Liver (tissue), 9 donors: Measurements from ENCODE around the gene UBAP2L. TPM values are rescaled to one million over a fixed set of nuclear protein-coding genes. Genes with fewer than 3 reads are reported as not detected.

Source experiments
- DNase-seq: peaks from one replicate; pipeline ENCODE4 v3.0.0-alpha.2; 2017; ENCODE audit warnings: low spot score
- H3K27ac ChIP-seq, 2 donors: one replicate each; pipeline ENCODE4 v1.7.0; 2013; ENCODE audit warnings: inconsistent platforms in 2 of 2, low read length in 2 of 2, control low read depth in 1 of 2, low read depth in 1 of 2, mild to moderate bottlenecking in 1 of 2
- H3K27me3 ChIP-seq, 4 donors: one replicate each; pipeline versions ENCODE4 v1.6.1 to v1.7.0; 2013; ENCODE audit warnings: low read length in 3 of 4, inconsistent platforms in 1 of 4, mild to moderate bottlenecking in 1 of 4, moderate library complexity in 1 of 4; ENCODE audit not compliant: control insufficient read depth in 4 of 4, insufficient read depth in 4 of 4
- H3K36me3 ChIP-seq, 4 donors: one replicate each; pipeline versions ENCODE4 v1.6.1 to v1.7.0; 2013; ENCODE audit warnings: low read length in 3 of 4, mild to moderate bottlenecking in 3 of 4, low read depth in 1 of 4, moderate library complexity in 1 of 4; ENCODE audit not compliant: control insufficient read depth in 4 of 4, insufficient read depth in 3 of 4
- H3K4me1 ChIP-seq, 4 donors: one replicate each; pipeline versions ENCODE4 v1.6.1 to v1.7.0; 2013; ENCODE audit warnings: low read length in 3 of 4, mild to moderate bottlenecking in 3 of 4, moderate library complexity in 1 of 4; ENCODE audit not compliant: control insufficient read depth in 4 of 4, insufficient read depth in 4 of 4
- H3K4me3 ChIP-seq, 3 donors: one replicate each; pipeline versions ENCODE4 v1.6.1 to v1.7.0; 2013; ENCODE audit warnings: low read length in 3 of 3, control low read depth in 1 of 3, low read depth in 1 of 3, mild to moderate bottlenecking in 1 of 3
- H3K9ac ChIP-seq, 2 donors: one replicate each; pipeline ENCODE4 v1.7.0; 2013; ENCODE audit warnings: low read length in 2 of 2, mild to moderate bottlenecking in 2 of 2, moderate library complexity in 2 of 2, control low read depth in 1 of 2, low read depth in 1 of 2
- H3K9me3 ChIP-seq, 4 donors: one replicate each; pipeline versions ENCODE4 v1.6.1 to v1.7.0; 2013; ENCODE audit warnings: low read length in 3 of 4; ENCODE audit not compliant: control insufficient read depth in 4 of 4
- EGR1 ChIP-seq, 2 donors: IDR thresholded peaks; 2 replicates each; pipeline ENCODE4 v1.6.1; 2016 to 2018; ENCODE audit warnings: antibody characterized with exemption in 2 of 2, low read depth in 2 of 2
- FOXA1 ChIP-seq: IDR thresholded peaks from 2 replicates; pipeline ENCODE4 v1.6.1; 2016; ENCODE audit warnings: antibody characterized with exemption
- FOXA2 ChIP-seq: IDR thresholded peaks from 2 replicates; pipeline ENCODE4 v1.6.1; 2016; ENCODE audit warnings: antibody characterized with exemption
- GABPA ChIP-seq, 2 donors: IDR thresholded peaks in 1 of 2; conservative IDR thresholded peaks in 1 of 2; 2 replicates each; pipeline ENCODE4 v1.6.1; 2016; ENCODE audit warnings: antibody characterized with exemption in 2 of 2, mild to moderate bottlenecking in 1 of 2, moderate library complexity in 1 of 2
- HNF4A ChIP-seq, 2 donors: conservative IDR thresholded peaks; 2 replicates each; pipeline ENCODE4 v1.6.1; 2016; ENCODE audit warnings: antibody characterized with exemption in 2 of 2, mild to moderate bottlenecking in 2 of 2
- HNF4G ChIP-seq: IDR thresholded peaks from 2 replicates; pipeline ENCODE4 v1.6.1; 2016; ENCODE audit warnings: antibody characterized with exemption
- JUND ChIP-seq, 2 donors: IDR thresholded peaks; 2 replicates each; pipeline ENCODE4 v1.6.1; 2016; ENCODE audit warnings: antibody characterized with exemption in 2 of 2
- NR2F2 ChIP-seq: IDR thresholded peaks from 2 replicates; pipeline ENCODE4 v1.6.1; 2016; ENCODE audit warnings: antibody characterized with exemption
- RAD21 ChIP-seq, 2 donors: IDR thresholded peaks; 2 replicates each; pipeline ENCODE4 v1.6.1; 2016; ENCODE audit warnings: antibody characterized with exemption in 2 of 2, mild to moderate bottlenecking in 2 of 2
- RXRA ChIP-seq, 2 donors: IDR thresholded peaks; 2 replicates each; pipeline ENCODE4 v1.6.1; 2017 to 2018; ENCODE audit warnings: antibody characterized with exemption in 2 of 2, mild to moderate bottlenecking in 1 of 2
- SP1 ChIP-seq: IDR thresholded peaks from 2 replicates; pipeline ENCODE4 v1.6.1; 2018; ENCODE audit warnings: antibody characterized with exemption, mild to moderate bottlenecking
- TAF1 ChIP-seq: conservative IDR thresholded peaks from 2 replicates; pipeline ENCODE4 v1.6.1; 2016; ENCODE audit warnings: antibody characterized with exemption, mild to moderate bottlenecking
- YY1 ChIP-seq: IDR thresholded peaks from 2 replicates; pipeline ENCODE4 v1.6.1; 2016; ENCODE audit warnings: antibody characterized with exemption, mild to moderate bottlenecking
- WGBS: extraction: QIAGEN DNeasy Blood & Tissue Kit; methylation state at CpG from one replicate; pipeline ENCODE4 v1.1.7; 2013; 5-methylcytosine and 5-hydroxymethylcytosine counted together
- polyA plus RNA-seq, 2 donors: library from polyadenylated mRNA; stranded (reverse) in 1 of 2; unstranded in 1 of 2; fragments of 200-250 nt in 1 of 2; fragments of >200 nt in 1 of 2; fragmentation: Nextera tagmentation in 1 of 2; extraction: Ambion mirVana in 1 of 2; gene quantifications; one replicate each; pipeline versions ENCODE4 v1.2.1 to v1.2.3, GENCODE V29; 2013 to 2015
- total RNA-seq, 2 donors: library from RNA; depleted of rRNA; stranded (reverse); fragments of >200 nt; gene quantifications; one replicate each; pipeline ENCODE4 v1.2.3, GENCODE V29; 2014
- TF ChIP-seq, protein P1 (sequence below): IDR thresholded peaks from 2 replicates; pipeline ENCODE4 v1.6.1; 2016; ENCODE audit warnings: antibody characterized with exemption
- TF ChIP-seq, protein P2 (sequence below): IDR thresholded peaks from 2 replicates; pipeline ENCODE4 v1.6.1; 2016; ENCODE audit warnings: antibody characterized with exemption
- TF ChIP-seq, protein P3 (sequence below): IDR thresholded peaks from 2 replicates; pipeline ENCODE4 v1.6.1; 2016; ENCODE audit warnings: antibody characterized with exemption
- TF ChIP-seq, protein P4 (sequence below): IDR thresholded peaks from 2 replicates; pipeline ENCODE4 v1.6.1; 2016; ENCODE audit warnings: antibody characterized with exemption, mild to moderate bottlenecking
- TF ChIP-seq, protein P5 (sequence below): fragments of 150-350 bp; IDR thresholded peaks from 2 replicates; pipeline ENCODE4 v1.5.1; 2017; ENCODE audit warnings: improper control_type of control experiment, low read depth, low read length; ENCODE audit not compliant: missing input control
- donor health status: healthy.
- donor health status: healthy.
- donor health status: healthy.
- donor health status: healthy.
- donor health status: healthy.

The UBAP2L gene
- total and polyA plus RNA-seq, 4 donors: 24.3 to 51.0 (median 34.1) TPM

DNA sequence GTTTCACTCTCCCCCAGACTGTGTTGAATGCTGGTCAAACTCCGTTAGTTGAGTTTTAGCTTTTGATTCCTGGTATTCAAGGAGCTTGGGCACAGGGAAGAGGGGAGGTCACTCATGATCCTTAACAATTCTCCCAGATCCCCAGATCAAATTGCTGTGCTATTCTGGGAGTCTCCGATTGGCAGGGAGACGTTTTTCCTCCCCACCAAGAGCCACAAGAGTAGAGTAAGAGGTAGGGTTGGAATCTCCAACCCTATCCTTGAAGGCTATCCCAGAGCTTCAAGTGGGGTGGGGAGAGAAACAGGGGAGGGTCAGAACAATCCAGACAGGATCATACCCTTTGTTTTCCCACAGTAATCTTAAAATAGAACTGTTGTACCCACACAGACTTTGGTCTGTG is 28.3 kb upstream of the UBAP2L start (continued):
- no peak for TF ChIP-seq JUND (IDR thresholded peaks at IDR 0.05)
- TF ChIP-seq, protein P1, sequence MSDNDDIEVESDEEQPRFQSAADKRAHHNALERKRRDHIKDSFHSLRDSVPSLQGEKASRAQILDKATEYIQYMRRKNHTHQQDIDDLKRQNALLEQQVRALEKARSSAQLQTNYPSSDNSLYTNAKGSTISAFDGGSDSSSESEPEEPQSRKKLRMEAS: no peak
- TF ChIP-seq TAF1: no peak

DNA sequence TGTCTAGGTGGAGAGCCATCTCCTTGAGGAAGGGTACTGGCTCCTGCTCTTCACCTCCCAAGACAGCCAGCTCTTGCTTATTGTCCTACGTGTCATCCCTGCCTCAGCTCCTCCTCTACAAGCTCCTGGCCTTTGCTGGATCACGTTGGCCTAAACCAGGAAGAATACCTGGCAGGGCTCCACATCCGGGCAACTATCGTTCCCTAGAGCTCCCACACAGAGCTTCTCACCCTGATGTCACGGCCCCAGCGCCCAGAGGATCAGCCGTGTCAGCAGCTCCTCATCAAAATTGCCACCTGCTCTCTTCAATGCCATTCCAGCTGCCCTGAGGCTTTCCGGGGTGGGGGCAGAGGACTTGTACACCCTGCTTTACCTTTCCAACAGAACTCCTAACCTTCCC is 26.9 kb upstream of the UBAP2L start:
- Histone ChIP-seq H3K36me3 (no peaks in the 10 kb centered on the region), H3K9ac (no peak overlapping the region), H3K27me3 (no peaks in the 10 kb centered on the region), H3K4me1 (no peaks in the 10 kb centered on the region), H3K9me3 (no peaks in the 10 kb centered on the region), H3K27ac (no peak overlapping the region), H3K4me3 (no peak overlapping the region)
- WGBS: 50% methylated on average over 8 of the region's 8 CpGs
- no peak for TF ChIP-seq FOXA1
- TF ChIP-seq, protein P2, sequence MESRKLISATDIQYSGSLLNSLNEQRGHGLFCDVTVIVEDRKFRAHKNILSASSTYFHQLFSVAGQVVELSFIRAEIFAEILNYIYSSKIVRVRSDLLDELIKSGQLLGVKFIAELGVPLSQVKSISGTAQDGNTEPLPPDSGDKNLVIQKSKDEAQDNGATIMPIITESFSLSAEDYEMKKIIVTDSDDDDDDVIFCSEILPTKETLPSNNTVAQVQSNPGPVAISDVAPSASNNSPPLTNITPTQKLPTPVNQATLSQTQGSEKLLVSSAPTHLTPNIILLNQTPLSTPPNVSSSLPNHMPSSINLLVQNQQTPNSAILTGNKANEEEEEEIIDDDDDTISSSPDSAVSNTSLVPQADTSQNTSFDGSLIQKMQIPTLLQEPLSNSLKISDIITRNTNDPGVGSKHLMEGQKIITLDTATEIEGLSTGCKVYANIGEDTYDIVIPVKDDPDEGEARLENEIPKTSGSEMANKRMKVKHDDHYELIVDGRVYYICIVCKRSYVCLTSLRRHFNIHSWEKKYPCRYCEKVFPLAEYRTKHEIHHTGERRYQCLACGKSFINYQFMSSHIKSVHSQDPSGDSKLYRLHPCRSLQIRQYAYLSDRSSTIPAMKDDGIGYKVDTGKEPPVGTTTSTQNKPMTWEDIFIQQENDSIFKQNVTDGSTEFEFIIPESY: no peak
- TF ChIP-seq EGR1 (IDR thresholded peaks at IDR 0.05; ENCODE audit: low read depth in 2 of 2): no peak
- no peak for TF ChIP-seq RAD21 (IDR thresholded peaks at IDR 0.05)
- TF ChIP-seq SP1: no peak
- TF ChIP-seq TAF1: no peak
- no peak for TF ChIP-seq RXRA (IDR thresholded peaks at IDR 0.05)
- TF ChIP-seq NR2F2: no peak
- TF ChIP-seq FOXA2: no peak
- no peak for TF ChIP-seq YY1
- no peak for TF ChIP-seq HNF4G
- TF ChIP-seq, protein P3, sequence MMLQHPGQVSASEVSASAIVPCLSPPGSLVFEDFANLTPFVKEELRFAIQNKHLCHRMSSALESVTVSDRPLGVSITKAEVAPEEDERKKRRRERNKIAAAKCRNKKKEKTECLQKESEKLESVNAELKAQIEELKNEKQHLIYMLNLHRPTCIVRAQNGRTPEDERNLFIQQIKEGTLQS: no peak
- TF ChIP-seq, protein P4, sequence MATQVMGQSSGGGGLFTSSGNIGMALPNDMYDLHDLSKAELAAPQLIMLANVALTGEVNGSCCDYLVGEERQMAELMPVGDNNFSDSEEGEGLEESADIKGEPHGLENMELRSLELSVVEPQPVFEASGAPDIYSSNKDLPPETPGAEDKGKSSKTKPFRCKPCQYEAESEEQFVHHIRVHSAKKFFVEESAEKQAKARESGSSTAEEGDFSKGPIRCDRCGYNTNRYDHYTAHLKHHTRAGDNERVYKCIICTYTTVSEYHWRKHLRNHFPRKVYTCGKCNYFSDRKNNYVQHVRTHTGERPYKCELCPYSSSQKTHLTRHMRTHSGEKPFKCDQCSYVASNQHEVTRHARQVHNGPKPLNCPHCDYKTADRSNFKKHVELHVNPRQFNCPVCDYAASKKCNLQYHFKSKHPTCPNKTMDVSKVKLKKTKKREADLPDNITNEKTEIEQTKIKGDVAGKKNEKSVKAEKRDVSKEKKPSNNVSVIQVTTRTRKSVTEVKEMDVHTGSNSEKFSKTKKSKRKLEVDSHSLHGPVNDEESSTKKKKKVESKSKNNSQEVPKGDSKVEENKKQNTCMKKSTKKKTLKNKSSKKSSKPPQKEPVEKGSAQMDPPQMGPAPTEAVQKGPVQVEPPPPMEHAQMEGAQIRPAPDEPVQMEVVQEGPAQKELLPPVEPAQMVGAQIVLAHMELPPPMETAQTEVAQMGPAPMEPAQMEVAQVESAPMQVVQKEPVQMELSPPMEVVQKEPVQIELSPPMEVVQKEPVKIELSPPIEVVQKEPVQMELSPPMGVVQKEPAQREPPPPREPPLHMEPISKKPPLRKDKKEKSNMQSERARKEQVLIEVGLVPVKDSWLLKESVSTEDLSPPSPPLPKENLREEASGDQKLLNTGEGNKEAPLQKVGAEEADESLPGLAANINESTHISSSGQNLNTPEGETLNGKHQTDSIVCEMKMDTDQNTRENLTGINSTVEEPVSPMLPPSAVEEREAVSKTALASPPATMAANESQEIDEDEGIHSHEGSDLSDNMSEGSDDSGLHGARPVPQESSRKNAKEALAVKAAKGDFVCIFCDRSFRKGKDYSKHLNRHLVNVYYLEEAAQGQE: no peak
- TF ChIP-seq, protein P1: no peak
- TF ChIP-seq, protein P5, sequence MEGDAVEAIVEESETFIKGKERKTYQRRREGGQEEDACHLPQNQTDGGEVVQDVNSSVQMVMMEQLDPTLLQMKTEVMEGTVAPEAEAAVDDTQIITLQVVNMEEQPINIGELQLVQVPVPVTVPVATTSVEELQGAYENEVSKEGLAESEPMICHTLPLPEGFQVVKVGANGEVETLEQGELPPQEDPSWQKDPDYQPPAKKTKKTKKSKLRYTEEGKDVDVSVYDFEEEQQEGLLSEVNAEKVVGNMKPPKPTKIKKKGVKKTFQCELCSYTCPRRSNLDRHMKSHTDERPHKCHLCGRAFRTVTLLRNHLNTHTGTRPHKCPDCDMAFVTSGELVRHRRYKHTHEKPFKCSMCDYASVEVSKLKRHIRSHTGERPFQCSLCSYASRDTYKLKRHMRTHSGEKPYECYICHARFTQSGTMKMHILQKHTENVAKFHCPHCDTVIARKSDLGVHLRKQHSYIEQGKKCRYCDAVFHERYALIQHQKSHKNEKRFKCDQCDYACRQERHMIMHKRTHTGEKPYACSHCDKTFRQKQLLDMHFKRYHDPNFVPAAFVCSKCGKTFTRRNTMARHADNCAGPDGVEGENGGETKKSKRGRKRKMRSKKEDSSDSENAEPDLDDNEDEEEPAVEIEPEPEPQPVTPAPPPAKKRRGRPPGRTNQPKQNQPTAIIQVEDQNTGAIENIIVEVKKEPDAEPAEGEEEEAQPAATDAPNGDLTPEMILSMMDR: no peak
- TF ChIP-seq GABPA (IDR thresholded peaks at IDR 0.05 in 1 of 2, conservative IDR thresholded peaks at IDR 0.05 in 1 of 2): no peak
- no peak for TF ChIP-seq HNF4A (conservative IDR thresholded peaks at IDR 0.05)
- DNase-seq: no peak
